Spleen (tissue), 7 donors: ENCODE measurements around the gene PLCG2.

Source experiments
- POLR2AphosphoS5 ChIP-seq, 3 donors: sonication (generic); formaldehyde crosslinking; IDR thresholded peaks; one replicate each; pipeline ENCODE4 v1.5.1; 2017; ENCODE audit warnings: antibody characterized with exemption in 3 of 3
- TF ChIP-seq, protein P1 (sequence below), 11 experiments: fragments of 200-600 bp in 7 of 11; fragments of 450-650 bp in 4 of 11; sonication (generic) in 4 of 11; IDR thresholded peaks in 8 of 11; conservative IDR thresholded peaks in 3 of 11; 1 replicate in 7 of 11; 2 replicates in 4 of 11; pipeline versions ENCODE4 v1.4.0 to v1.8.0; 2016 to 2021; ENCODE audit warnings: antibody characterized with exemption in 11 of 11, inconsistent platforms in 4 of 11, mild to moderate bottlenecking in 1 of 11
- donor health status: DM: no; HTN: no; CAD: no; lungs with moderate emphysema.
- donor health status: DM: no; HTN: no; CAD: no.
- donor health status: DM: no; HTN: no; CAD: no.

DNA sequence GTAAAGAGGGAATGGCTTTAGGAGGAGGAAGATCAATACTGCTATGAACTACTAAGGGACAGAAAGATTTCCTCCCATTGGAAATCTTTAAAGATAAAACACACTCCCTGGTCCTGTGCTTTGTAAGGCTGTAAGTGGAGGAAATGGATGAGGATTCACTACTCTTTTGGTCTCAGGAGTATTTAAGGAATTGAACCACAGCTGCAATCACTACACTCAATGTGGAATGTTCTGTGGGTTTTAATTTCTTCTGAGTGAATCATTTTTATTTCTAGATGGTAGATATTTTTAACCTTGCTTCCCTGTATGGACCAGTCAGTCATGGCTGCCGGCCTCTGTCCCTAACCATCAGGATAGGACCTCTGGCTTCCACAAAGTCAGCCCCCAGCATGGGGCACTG, 166.6 kb downstream of the PLCG2 start:
- TF ChIP-seq, protein P1, sequence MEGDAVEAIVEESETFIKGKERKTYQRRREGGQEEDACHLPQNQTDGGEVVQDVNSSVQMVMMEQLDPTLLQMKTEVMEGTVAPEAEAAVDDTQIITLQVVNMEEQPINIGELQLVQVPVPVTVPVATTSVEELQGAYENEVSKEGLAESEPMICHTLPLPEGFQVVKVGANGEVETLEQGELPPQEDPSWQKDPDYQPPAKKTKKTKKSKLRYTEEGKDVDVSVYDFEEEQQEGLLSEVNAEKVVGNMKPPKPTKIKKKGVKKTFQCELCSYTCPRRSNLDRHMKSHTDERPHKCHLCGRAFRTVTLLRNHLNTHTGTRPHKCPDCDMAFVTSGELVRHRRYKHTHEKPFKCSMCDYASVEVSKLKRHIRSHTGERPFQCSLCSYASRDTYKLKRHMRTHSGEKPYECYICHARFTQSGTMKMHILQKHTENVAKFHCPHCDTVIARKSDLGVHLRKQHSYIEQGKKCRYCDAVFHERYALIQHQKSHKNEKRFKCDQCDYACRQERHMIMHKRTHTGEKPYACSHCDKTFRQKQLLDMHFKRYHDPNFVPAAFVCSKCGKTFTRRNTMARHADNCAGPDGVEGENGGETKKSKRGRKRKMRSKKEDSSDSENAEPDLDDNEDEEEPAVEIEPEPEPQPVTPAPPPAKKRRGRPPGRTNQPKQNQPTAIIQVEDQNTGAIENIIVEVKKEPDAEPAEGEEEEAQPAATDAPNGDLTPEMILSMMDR (IDR thresholded peaks at IDR 0.05 in 8 of 11, conservative IDR thresholded peaks at IDR 0.05 in 3 of 11), result no peak
- TF ChIP-seq POLR2AphosphoS5 (IDR thresholded peaks at IDR 0.05), result no peak
